Eye (tissue), 1 donor: ENCODE data around the gene CDKN2B-AS1.

Experiments used
- DNase-seq: peaks from one replicate; pipeline ENCODE4 v3.0.0-alpha.2; 2015

The CDKN2B-AS1 gene

DNA sequence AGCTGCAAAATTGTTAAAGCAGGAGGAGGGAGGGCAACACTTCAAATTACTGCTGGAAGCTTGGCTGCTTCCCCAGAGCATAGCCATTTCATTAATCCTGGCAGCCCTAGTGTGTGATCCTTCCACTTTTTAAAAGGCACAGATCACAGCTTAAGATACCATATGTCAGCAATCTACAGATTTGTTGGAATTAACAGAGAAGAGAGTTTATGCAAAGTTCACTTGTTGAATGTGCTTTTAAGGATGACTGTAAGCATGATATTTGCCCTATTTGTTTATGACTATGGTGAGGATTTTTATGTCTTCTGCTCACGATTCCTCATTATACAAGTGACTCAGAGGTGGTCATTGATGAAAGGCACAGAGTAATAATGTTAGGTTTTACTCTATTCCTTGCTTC, 170.6 kb downstream of the CDKN2B-AS1 start:
- no peak for DNase-seq

DNA sequence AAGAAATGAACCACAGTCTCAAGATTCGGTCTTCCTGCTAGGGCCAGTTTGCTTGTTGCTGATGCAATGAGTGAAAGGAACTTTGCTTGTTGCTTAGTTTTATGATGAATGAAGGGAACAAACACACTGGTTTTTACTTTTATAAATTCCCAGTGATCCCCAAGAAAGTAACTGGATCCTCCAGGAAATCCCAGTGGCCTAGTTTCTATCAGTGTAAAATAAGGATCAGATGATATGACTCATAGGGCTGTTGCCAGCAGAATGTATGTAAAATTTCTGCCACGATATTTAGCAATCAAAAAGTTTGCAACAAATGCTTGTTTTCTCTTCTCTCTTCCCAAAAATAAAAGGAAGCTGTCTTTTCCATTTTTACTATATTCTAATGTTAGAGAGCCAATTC, 174.7 kb downstream of the CDKN2B-AS1 start:
- DNase-seq = no peak

DNA sequence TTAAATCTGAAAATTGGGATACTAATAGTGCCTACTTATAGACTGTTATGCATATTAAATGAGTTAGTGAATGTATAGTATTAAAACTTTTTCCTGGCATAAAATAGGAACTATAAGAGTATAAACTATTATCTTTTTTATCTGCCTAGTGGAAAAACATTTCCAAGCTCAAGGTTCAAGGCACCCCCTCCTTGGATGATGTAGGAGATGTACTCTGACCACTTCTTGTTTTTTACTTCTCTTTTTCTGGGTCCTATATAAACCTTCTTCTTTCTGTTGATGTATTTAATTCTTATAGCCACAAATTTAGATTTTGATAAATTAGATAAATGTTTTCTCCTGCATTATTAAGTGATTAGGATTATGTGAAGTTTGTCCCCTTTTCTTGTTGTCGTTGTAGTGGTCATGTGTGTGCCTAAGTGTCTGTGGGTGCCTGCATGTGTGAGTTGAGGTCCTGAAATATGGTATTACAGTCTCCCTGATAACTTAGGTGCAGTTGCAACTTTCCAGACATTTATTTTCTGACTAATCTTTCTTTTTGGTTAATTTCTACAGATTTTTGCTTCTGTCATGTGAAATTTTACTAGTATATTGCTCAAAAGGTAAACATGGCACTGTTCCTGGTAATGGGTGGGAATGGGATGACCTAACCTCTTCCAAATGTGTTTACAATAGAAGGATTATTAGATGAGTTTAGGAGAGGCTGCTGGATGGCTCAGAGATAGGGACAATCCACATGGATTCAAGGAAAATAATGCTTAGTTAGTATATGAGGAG, 175.3 kb downstream of the CDKN2B-AS1 start:
- no peak for DNase-seq
